ENCODE results near the gene HOXB4. TPM values are rescaled to one million over a fixed set of nuclear protein-coding genes. Genes with fewer than 3 reads are reported as not detected.

Gene HOXB4
- total RNA-seq, 1 donor from 2014 or later: not detected

DNA sequence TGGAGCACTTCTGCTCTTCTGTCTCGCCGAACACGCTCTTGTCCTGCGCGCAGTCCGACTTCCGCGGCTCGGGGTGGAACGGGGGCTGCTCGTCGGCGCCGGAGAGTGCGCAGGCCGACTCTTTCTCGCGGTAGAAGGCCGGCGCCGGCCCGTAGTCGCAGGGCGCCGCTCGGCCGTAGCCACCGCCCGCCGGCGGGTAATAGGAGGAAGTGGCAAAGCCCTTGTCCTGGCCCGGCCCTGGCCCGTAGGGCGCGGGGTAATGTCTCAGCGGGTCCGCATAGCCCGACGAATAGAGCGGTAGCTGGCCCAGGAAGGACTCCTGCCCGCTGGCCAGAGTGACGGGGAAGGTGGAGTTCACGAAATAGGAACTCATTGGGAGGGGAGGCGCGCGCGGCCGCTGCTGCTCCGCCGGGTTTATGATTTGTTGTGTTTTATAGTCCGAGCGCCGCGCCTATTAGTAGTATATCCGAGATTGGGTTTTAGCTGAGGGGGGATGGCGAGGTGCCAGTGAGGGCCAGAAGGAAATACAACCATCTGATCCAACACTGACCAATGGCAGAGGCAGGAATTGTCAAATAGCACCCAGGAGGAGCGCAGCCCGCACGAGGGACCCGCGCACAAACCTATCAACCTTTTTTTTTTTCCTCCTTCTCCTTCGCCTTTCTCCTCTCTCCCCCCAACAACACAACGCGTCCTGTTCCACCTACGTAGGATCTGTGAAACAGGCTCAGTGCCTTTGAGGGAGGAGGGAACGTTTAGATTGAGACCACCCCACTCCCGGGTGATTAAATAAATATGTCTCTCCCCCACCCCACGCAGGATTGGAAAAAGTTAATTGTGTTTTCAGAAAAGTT, 19.9 kb upstream of the HOXB4 start:
- TF ChIP-seq, protein P1, sequence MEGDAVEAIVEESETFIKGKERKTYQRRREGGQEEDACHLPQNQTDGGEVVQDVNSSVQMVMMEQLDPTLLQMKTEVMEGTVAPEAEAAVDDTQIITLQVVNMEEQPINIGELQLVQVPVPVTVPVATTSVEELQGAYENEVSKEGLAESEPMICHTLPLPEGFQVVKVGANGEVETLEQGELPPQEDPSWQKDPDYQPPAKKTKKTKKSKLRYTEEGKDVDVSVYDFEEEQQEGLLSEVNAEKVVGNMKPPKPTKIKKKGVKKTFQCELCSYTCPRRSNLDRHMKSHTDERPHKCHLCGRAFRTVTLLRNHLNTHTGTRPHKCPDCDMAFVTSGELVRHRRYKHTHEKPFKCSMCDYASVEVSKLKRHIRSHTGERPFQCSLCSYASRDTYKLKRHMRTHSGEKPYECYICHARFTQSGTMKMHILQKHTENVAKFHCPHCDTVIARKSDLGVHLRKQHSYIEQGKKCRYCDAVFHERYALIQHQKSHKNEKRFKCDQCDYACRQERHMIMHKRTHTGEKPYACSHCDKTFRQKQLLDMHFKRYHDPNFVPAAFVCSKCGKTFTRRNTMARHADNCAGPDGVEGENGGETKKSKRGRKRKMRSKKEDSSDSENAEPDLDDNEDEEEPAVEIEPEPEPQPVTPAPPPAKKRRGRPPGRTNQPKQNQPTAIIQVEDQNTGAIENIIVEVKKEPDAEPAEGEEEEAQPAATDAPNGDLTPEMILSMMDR (IDR thresholded peaks at IDR 0.05): no peak
- no peak for DNase-seq (ENCODE audit: low spot score)
- Mint-ChIP-seq H3K4me1 (ENCODE audit: low read depth) (peaks cover 13% of the 10 kb centered on the region), H3K27me3 (ENCODE audit: low read depth) (peaks cover 95% of the 10 kb centered on the region), H3K27ac (ENCODE audit: unreplicated experiment) (no peak overlapping the region), H3K9me3 (ENCODE audit: low read depth) (no peaks in the 10 kb centered on the region), H3K4me3 (ENCODE audit: unreplicated experiment) (peak overlapping the region; percentile 49), H3K36me3 (ENCODE audit: low read depth) (peaks cover 2% of the 10 kb centered on the region)

DNA sequence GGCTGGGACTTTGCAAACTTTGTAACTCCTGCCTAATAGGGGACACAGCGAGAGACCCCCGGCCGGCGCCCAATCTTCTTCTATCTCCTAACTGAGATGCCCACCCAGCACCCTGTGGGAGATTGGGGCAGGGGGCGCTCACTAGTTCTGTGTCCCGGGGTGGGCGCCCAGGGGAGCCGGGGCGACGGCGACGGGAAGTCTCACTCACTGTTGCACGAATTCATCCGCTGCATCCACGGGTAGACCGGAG, 19.3 kb upstream of the HOXB4 start:
- no peak overlapping the region for H3K27ac Mint-ChIP-seq (ENCODE audit: unreplicated experiment)
- peaks cover 2% of the 10 kb centered on the region for H3K36me3 Mint-ChIP-seq (ENCODE audit: low read depth)
- peaks cover 95% of the 10 kb centered on the region for H3K27me3 Mint-ChIP-seq (ENCODE audit: low read depth)
- DNase-seq (ENCODE audit: low spot score): no peak
- H3K4me3 Mint-ChIP-seq (ENCODE audit: unreplicated experiment): peak overlapping the region; percentile 49
- no peaks in the 10 kb centered on the region for H3K9me3 Mint-ChIP-seq (ENCODE audit: low read depth)
- TF ChIP-seq, protein P1 (IDR thresholded peaks at IDR 0.05): no peak
- H3K4me1 Mint-ChIP-seq (ENCODE audit: low read depth): peaks cover 16% of the 10 kb centered on the region

GRCh38 chr17:48596735-48597527, 18.8 kb upstream of the HOXB4 start:
- DNase-seq (ENCODE audit: low spot score): no peak
- peaks cover 2% of the 10 kb centered on the region for H3K36me3 Mint-ChIP-seq (ENCODE audit: low read depth)
- H3K9me3 Mint-ChIP-seq (ENCODE audit: low read depth): no peaks in the 10 kb centered on the region
- H3K4me1 Mint-ChIP-seq (ENCODE audit: low read depth): peaks cover 16% of the 10 kb centered on the region
- TF ChIP-seq, protein P1 (IDR thresholded peaks at IDR 0.05): no peak
- no peak overlapping the region for H3K4me3 Mint-ChIP-seq (ENCODE audit: unreplicated experiment)
- H3K27ac Mint-ChIP-seq (ENCODE audit: unreplicated experiment): no peak overlapping the region
- H3K27me3 Mint-ChIP-seq (ENCODE audit: low read depth): peaks cover 94% of the 10 kb centered on the region

- TF ChIP-seq, protein P1 (IDR thresholded peaks at IDR 0.05): no peak
- DNase-seq (ENCODE audit: low spot score): no peak
- no peak overlapping the region for H3K4me3 Mint-ChIP-seq (ENCODE audit: unreplicated experiment)
- peaks cover 16% of the 10 kb centered on the region for H3K4me1 Mint-ChIP-seq (ENCODE audit: low read depth)
- H3K9me3 Mint-ChIP-seq (ENCODE audit: low read depth): no peaks in the 10 kb centered on the region
- H3K27me3 Mint-ChIP-seq (ENCODE audit: low read depth): peaks cover 94% of the 10 kb centered on the region
- peaks cover 2% of the 10 kb centered on the region for H3K36me3 Mint-ChIP-seq (ENCODE audit: low read depth)
- H3K27ac Mint-ChIP-seq (ENCODE audit: unreplicated experiment): no peak overlapping the region
These were observed 18.0 kb upstream of the HOXB4 start for GRCh38 chr17:48596000-48596734.

Data from chondrocyte (in vitro differentiated cells).